Keratinocyte (primary cell): ENCODE results near the gene TLCD3B. TPM values are rescaled to one million over a fixed set of nuclear protein-coding genes. Genes with fewer than 3 reads are reported as not detected.
A peak's percentile ranks its signal among the peaks of the same experiment; 100 is the strongest.

Source experiments
- DNase-seq: peaks from one replicate; pipeline ENCODE4 v3.0.0-alpha.2; 2011; ENCODE audit warnings: low read depth, missing footprints, low spot score
- FAIRE-seq: peaks from 2 replicates; lab custom pipeline; 2011; peaks lifted over from hg19 to GRCh38; lab: Jason Lieb, UNC
- H2AFZ ChIP-seq: 2 replicates; pipeline ENCODE4 v1.6.0; 2012; ENCODE audit warnings: low read length, control low read depth, inconsistent platforms; ENCODE audit not compliant: control insufficient read depth
- H3K27ac ChIP-seq: 2 replicates; pipeline ENCODE4 v1.5.1; 2011; ENCODE audit warnings: low read length; ENCODE audit not compliant: control insufficient read depth, insufficient read depth
- H3K27me3 ChIP-seq: 3 replicates; pipeline ENCODE4 v1.6.0; 2011; ENCODE audit warnings: low read length; ENCODE audit not compliant: control insufficient read depth, insufficient read depth; ENCODE audit errors: extremely low read depth
- H3K36me3 ChIP-seq, 2 experiments: 2 replicates in 1 of 2; 3 replicates in 1 of 2; pipeline ENCODE4 v1.5.1; 2011; ENCODE audit warnings: low read length in 2 of 2, mild to moderate bottlenecking in 1 of 2; ENCODE audit not compliant: control insufficient read depth in 2 of 2, insufficient read depth in 2 of 2; ENCODE audit errors: extremely low read depth in 1 of 2
- H3K4me1 ChIP-seq: 3 replicates; pipeline ENCODE4 v1.5.1; 2011; ENCODE audit warnings: low read length; ENCODE audit not compliant: control insufficient read depth, insufficient read depth; ENCODE audit errors: extremely low read depth
- H3K4me2 ChIP-seq: 3 replicates; pipeline ENCODE4 v1.6.0; 2011; ENCODE audit warnings: low read depth, low read length; ENCODE audit not compliant: control insufficient read depth, insufficient read depth; ENCODE audit errors: extremely low read depth
- H3K4me3 ChIP-seq, 3 experiments: fragments of 200-600 bp in 1 of 3; sonication (generic) in 1 of 3; 2 replicates in 2 of 3; 3 replicates in 1 of 3; pipeline ENCODE4 v1.5.1; 2011 to 2016; ENCODE audit warnings: low read length in 3 of 3, mild to moderate bottlenecking in 3 of 3, control low read depth in 2 of 3, inconsistent platforms in 1 of 3, low read depth in 1 of 3, mixed read lengths in 1 of 3, mixed run types in 1 of 3, moderate library complexity in 1 of 3; ENCODE audit not compliant: control insufficient read depth in 2 of 3, insufficient read depth in 2 of 3; ENCODE audit errors: extremely low read depth in 1 of 3
- H3K79me2 ChIP-seq: 2 replicates; pipeline ENCODE4 v1.6.0; 2012; ENCODE audit warnings: low read length; ENCODE audit not compliant: control insufficient read depth, insufficient read depth
- H3K9ac ChIP-seq: 3 replicates; pipeline ENCODE4 v1.6.0; 2011; ENCODE audit warnings: low read length; ENCODE audit not compliant: control insufficient read depth, insufficient read depth; ENCODE audit errors: extremely low read depth
- H3K9me1 ChIP-seq: 3 replicates; pipeline ENCODE4 v1.6.0; 2011; ENCODE audit warnings: low read length; ENCODE audit not compliant: control insufficient read depth, insufficient read depth; ENCODE audit errors: extremely low read depth
- H3K9me3 ChIP-seq: 2 replicates; pipeline ENCODE4 v1.5.1; 2012; ENCODE audit warnings: low read depth, low read length; ENCODE audit not compliant: control insufficient read depth
- H4K20me1 ChIP-seq: 3 replicates; pipeline ENCODE4 v1.6.0; 2011; ENCODE audit warnings: low read length; ENCODE audit not compliant: control insufficient read depth, insufficient read depth; ENCODE audit errors: extremely low read depth
- EZH2 ChIP-seq: IDR thresholded peaks from one replicate; pipeline ENCODE4 v1.6.1; 2012; ENCODE audit warnings: inconsistent platforms, mild to moderate bottlenecking, low read length, moderate library complexity
- dilution Hi-C: fragments of 300-500 bp; cut with MboI; formaldehyde crosslinking; loops from one replicate; pipeline ENCODE4 v1.7.0; 2020; ENCODE audit warnings: low sequenced_read_pairs; ENCODE audit not compliant: extremely low pct_ligation_motif_present
- polyA plus RNA-seq, 5 experiments: library from polyadenylated mRNA; depleted of rRNA in 3 of 5; stranded (reverse) in 3 of 5; stranded (forward) in 1 of 5; unstranded in 1 of 5; fragments of >200 nt; gene quantifications; 1 replicate in 1 of 5; 2 replicates in 3 of 5; 3 replicates in 1 of 5; pipeline versions ENCODE4 v1.2.1 to v1.2.3, GENCODE V29; 2011 to 2012; ENCODE audit warnings: missing spikeins in 2 of 5, low read depth in 1 of 5, low replicate concordance in 1 of 5
- TF ChIP-seq, protein P1 (sequence below), 3 experiments: IDR thresholded peaks in 1 of 3; conservative IDR thresholded peaks in 1 of 3; optimal IDR thresholded peaks in 1 of 3; 2 replicates in 2 of 3; 3 replicates in 1 of 3; pipeline versions ENCODE3 to v1.5.1; 2011; ENCODE audit warnings: low read length in 3 of 3, mild to moderate bottlenecking in 3 of 3, moderate library complexity in 2 of 3, control low read depth in 1 of 3, inconsistent platforms in 1 of 3; ENCODE audit not compliant: insufficient read depth in 2 of 3; ENCODE audit errors: extremely low read depth in 1 of 3

TLCD3B gene
- polyA plus RNA-seq, 1 donor (not counting 4 experiments of a cell fraction or from before 2014, with no cell fraction given), result not detected

DNA sequence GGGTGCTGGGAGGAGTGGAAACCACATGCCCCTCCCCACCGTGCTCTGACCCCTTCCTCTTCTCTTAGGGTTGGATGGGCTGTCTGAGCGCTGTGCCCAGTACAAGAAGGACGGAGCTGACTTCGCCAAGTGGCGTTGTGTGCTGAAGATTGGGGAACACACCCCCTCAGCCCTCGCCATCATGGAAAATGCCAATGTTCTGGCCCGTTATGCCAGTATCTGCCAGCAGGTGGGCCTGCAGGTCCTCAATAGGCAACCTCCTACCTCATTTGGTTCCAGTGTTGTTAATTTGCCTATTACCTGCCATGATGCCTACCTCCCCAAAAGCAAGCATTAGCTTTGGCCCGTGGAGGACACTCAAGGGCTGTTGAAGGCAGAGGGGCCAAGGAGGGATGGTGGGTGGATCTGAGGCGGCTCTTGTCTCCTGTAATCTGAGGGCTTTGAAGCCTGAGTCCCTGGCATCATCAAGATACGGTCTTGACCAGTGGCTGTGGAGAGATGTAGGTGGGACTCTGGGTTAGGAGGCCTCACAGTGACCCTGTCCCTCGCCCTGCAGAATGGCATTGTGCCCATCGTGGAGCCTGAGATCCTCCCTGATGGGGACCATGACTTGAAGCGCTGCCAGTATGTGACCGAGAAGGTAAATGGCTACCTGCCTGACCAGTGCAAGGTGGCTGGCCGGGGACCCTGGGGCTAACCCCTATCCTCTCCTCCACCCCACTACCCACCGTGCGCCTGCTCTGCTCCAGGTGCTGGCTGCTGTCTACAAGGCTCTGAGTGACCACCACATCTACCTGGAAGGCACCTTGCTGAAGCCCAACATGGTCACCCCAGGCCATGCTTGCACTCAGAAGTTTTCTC, 37.9 kb upstream of the TLCD3B start:
- H3K79me2 ChIP-seq, result peaks cover 50% of the 10 kb centered on the region
- H4K20me1 ChIP-seq, result peaks cover 40% of the 10 kb centered on the region
- no peak overlapping the region for H3K4me3 ChIP-seq
- H3K9me1 ChIP-seq, result no peaks in the 10 kb centered on the region
- no peak overlapping the region for H2AFZ ChIP-seq
- H3K4me2 ChIP-seq, result no peak overlapping the region
- H3K36me3 ChIP-seq, result peaks cover 42 to 50% of the 10 kb centered on the region in 2 experiments
- H3K27me3 ChIP-seq, result no peaks in the 10 kb centered on the region
- dilution Hi-C loops, result no loop called here
- FAIRE-seq (no peak), DNase-seq (no peak)
- TF ChIP-seq EZH2, result no peak
- TF ChIP-seq, protein P1, sequence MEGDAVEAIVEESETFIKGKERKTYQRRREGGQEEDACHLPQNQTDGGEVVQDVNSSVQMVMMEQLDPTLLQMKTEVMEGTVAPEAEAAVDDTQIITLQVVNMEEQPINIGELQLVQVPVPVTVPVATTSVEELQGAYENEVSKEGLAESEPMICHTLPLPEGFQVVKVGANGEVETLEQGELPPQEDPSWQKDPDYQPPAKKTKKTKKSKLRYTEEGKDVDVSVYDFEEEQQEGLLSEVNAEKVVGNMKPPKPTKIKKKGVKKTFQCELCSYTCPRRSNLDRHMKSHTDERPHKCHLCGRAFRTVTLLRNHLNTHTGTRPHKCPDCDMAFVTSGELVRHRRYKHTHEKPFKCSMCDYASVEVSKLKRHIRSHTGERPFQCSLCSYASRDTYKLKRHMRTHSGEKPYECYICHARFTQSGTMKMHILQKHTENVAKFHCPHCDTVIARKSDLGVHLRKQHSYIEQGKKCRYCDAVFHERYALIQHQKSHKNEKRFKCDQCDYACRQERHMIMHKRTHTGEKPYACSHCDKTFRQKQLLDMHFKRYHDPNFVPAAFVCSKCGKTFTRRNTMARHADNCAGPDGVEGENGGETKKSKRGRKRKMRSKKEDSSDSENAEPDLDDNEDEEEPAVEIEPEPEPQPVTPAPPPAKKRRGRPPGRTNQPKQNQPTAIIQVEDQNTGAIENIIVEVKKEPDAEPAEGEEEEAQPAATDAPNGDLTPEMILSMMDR (optimal IDR thresholded peaks at IDR 0.05 in 1 of 3, IDR thresholded peaks at IDR 0.05 in 1 of 3, conservative IDR thresholded peaks at IDR 0.05 in 1 of 3; ENCODE audit: extremely low read depth in 1 of 3, insufficient read depth in 2 of 3, low read length in 3 of 3), result peak; percentile 67 to 87 (median 69)
- H3K9me3 ChIP-seq, result no peaks in the 10 kb centered on the region
- peaks cover 30% of the 10 kb centered on the region for H3K4me1 ChIP-seq
- H3K9ac ChIP-seq, result no peak overlapping the region
- H3K27ac ChIP-seq, result no peak overlapping the region

GRCh38 chr16:30068333-30068732, 37.3 kb upstream of the TLCD3B start:
- Histone ChIP-seq H3K4me2 (no peak overlapping the region), H3K9ac (no peak overlapping the region), H3K27ac (no peak overlapping the region), H3K4me3 (no peak overlapping the region), H2AFZ (no peak overlapping the region), H3K9me3 (no peaks in the 10 kb centered on the region), H3K27me3 (no peaks in the 10 kb centered on the region), H3K36me3 (peaks cover 42 to 50% of the 10 kb centered on the region in 2 experiments), H3K4me1 (peaks cover 35% of the 10 kb centered on the region), H4K20me1 (peaks cover 40% of the 10 kb centered on the region), H3K79me2 (peaks cover 54% of the 10 kb centered on the region), H3K9me1 (no peaks in the 10 kb centered on the region)
- dilution Hi-C loops, result no loop called here
- no peak for FAIRE-seq
- no peak for TF ChIP-seq EZH2
- TF ChIP-seq, protein P1 (optimal IDR thresholded peaks at IDR 0.05 in 1 of 3, IDR thresholded peaks at IDR 0.05 in 1 of 3, conservative IDR thresholded peaks at IDR 0.05 in 1 of 3; ENCODE audit: extremely low read depth in 1 of 3, insufficient read depth in 2 of 3, low read length in 3 of 3), result no peak
- DNase-seq, result no peak
